K562 (cell line): ENCODE results near the gene HEXIM2. TPM values are rescaled to one million over a fixed set of nuclear protein-coding genes. Genes with fewer than 3 reads are reported as not detected.

ENCODE experiments used
- ATF1 ChIP-seq, 2 experiments: fragments of 450-650 bp in 1 of 2; IDR thresholded peaks; 2 replicates each; pipeline ENCODE4 v1.6.1; 2016; ENCODE audit warnings: missing compliant biosample characterization in 1 of 2, missing genetic modification characterization in 1 of 2
- E4F1 ChIP-seq: fragments of 250-450 bp; sonication (Bioruptor Pico); IDR thresholded peaks from 2 replicates; pipeline ENCODE4 v1.5.0; 2021; ENCODE audit warnings: mild to moderate bottlenecking, borderline replicate concordance
- EHMT2 ChIP-seq: fragments of 450-650 bp; IDR thresholded peaks from 2 replicates; pipeline ENCODE4 v1.6.1; 2018; ENCODE audit warnings: antibody characterized with exemption
- ESRRA ChIP-seq: fragments of 450-650 bp; IDR thresholded peaks from 2 replicates; pipeline ENCODE4 v1.6.1; 2014; ENCODE audit warnings: low read depth, mild to moderate bottlenecking, moderate library complexity, borderline replicate concordance
- NR2C1 ChIP-seq, 2 experiments: fragments of 450-650 bp; IDR thresholded peaks; 2 replicates each; pipeline ENCODE4 v1.6.1; 2017; ENCODE audit warnings: mild to moderate bottlenecking in 2 of 2, antibody characterized with exemption in 1 of 2, inconsistent platforms in 1 of 2, missing compliant biosample characterization in 1 of 2, missing genetic modification characterization in 1 of 2
- POLR2A ChIP-seq: fragments of 450-650 bp; conservative IDR thresholded peaks from 2 replicates; pipeline ENCODE4 v1.6.1; 2016
- SIN3A ChIP-seq, 2 experiments: fragments of 150-350 bp in 1 of 2; IDR thresholded peaks; 2 replicates each; pipeline ENCODE4 v1.6.1; 2011 to 2016; ENCODE audit warnings: borderline replicate concordance in 2 of 2, low read depth in 2 of 2, low read length in 2 of 2, mild to moderate bottlenecking in 2 of 2, moderate library complexity in 2 of 2; ENCODE audit not compliant: control insufficient read depth in 1 of 2
- TCF7L2 ChIP-seq: fragments of 150-350 bp; IDR thresholded peaks from 2 replicates; pipeline ENCODE4 v1.6.1; 2016; ENCODE audit warnings: low read depth, mild to moderate bottlenecking, low read length, moderate library complexity
- TEAD4 ChIP-seq, 2 experiments: sonication (generic) in 1 of 2; formaldehyde crosslinking in 1 of 2; IDR thresholded peaks; 2 replicates each; pipeline versions ENCODE4 v1.6.1 to v1.8.0; 2012 to 2022; ENCODE audit warnings: borderline replicate concordance in 1 of 2, inconsistent platforms in 1 of 2, low read length in 1 of 2, mild to moderate bottlenecking in 1 of 2, missing genetic modification reagents in 1 of 2
- ZBED1 ChIP-seq: IDR thresholded peaks from 2 replicates; pipeline ENCODE4 v1.6.1; 2014
- ZNF282 ChIP-seq: sonication (generic); formaldehyde crosslinking; IDR thresholded peaks from 2 replicates; pipeline ENCODE4 v1.8.1; 2023; ENCODE audit warnings: missing genetic modification reagents
- ZNF347 ChIP-seq: fragments of 450-650 bp; formaldehyde crosslinking; IDR thresholded peaks from 2 replicates; pipeline ENCODE4 v1.4.0; 2020; ENCODE audit warnings: low read depth, mild to moderate bottlenecking, moderate library complexity
- ZNF449 ChIP-seq: fragments of 250-450 bp; sonication (Bioruptor Pico); IDR thresholded peaks from 2 replicates; pipeline ENCODE4 v1.8.0; 2022; ENCODE audit warnings: moderate library complexity, mild to moderate bottlenecking, inconsistent platforms
- polyA plus RNA-seq, 8 experiments: library from polyadenylated mRNA; depleted of rRNA in 4 of 8; stranded (reverse) in 5 of 8; unstranded in 3 of 8; fragments of >200 nt; fragmentation: Nextera tagmentation in 2 of 8; fragmentation: Illumina TruSeq in 1 of 8; extraction: Ambion mirVana in 2 of 8; extraction: Trizol in 1 of 8; gene quantifications; 2 replicates each; pipeline versions ENCODE4 v1.2.1 to v1.2.3, GENCODE V29; 2011 to 2014; ENCODE audit warnings: inconsistent platforms in 1 of 8, missing spikeins in 1 of 8
- total RNA-seq, 7 experiments: library from RNA; depleted of rRNA in 6 of 7; stranded (reverse); fragments of >200 nt in 6 of 7; fragmentation: Illumina TruSeq in 2 of 7; extraction: Trizol in 2 of 7; gene quantifications; 2 replicates each; pipeline versions ENCODE4 v1.2.1 to v1.2.3, GENCODE V29; 2011 to 2021; ENCODE audit warnings: low replicate concordance in 1 of 7
- TF ChIP-seq, protein P1 (sequence below), 2 experiments: fragments of 450-650 bp; conservative IDR thresholded peaks; 2 replicates each; pipeline ENCODE4 v1.6.1; 2017; ENCODE audit warnings: mild to moderate bottlenecking in 2 of 2, moderate library complexity in 2 of 2
- TF ChIP-seq, protein P2 (sequence below): sonication (generic); formaldehyde crosslinking; IDR thresholded peaks from 2 replicates; pipeline ENCODE4 v1.8.0; 2023; ENCODE audit warnings: mild to moderate bottlenecking, missing genetic modification reagents

Gene HEXIM2
- total and polyA plus RNA-seq, 9 of the 15 experiments (the other 6 are each of a cell fraction or from before 2014, with no cell fraction given): 0.69 to 3.4 (median 1.1) TPM; not detected in 2

GRCh38 chr17:45147581-45148182 is 14.0 kb upstream of the HEXIM2 start (continued):
- TF ChIP-seq TEAD4 (IDR thresholded peaks at IDR 0.05; ENCODE audit: low read length) (peak; percentile 64), TEAD4 (CRISPR knock-in tag; IDR thresholded peaks at IDR 0.05; ENCODE audit: borderline replicate concordance) (no peak), TCF7L2 (peak; percentile 88), SIN3A (IDR thresholded peaks at IDR 0.05; ENCODE audit: borderline replicate concordance in 2 of 2, control insufficient read depth in 1 of 2, low read depth in 2 of 2, low read length in 2 of 2) (no peak), E4F1 (CRISPR knock-in tag) (peak; percentile 73; the same call in 1 of the 2 replicates), EHMT2 (no peak), ZBED1 (peak; percentile 70; the same call in 1 of the 2 replicates), ZNF347 (CRISPR knock-in tag) (0 out of 2 replicates have a peak, but pooled peaks have one; percentile 27), ESRRA (no peak), NR2C1 (IDR thresholded peaks at IDR 0.05) (peak; percentile 62; the same call in 1 of the 2 replicates), NR2C1 (tag; IDR thresholded peaks at IDR 0.05) (no peak), ZNF282 (CRISPR knock-in tag) (no peak), POLR2A (no peak), ZNF449 (CRISPR knock-in tag) (no peak), ATF1 (CRISPR knock-in tag; IDR thresholded peaks at IDR 0.05) (no peak), ATF1 (tag; IDR thresholded peaks at IDR 0.05) (no peak; the same call in 1 of the 2 replicates)
- TF ChIP-seq, protein P1, sequence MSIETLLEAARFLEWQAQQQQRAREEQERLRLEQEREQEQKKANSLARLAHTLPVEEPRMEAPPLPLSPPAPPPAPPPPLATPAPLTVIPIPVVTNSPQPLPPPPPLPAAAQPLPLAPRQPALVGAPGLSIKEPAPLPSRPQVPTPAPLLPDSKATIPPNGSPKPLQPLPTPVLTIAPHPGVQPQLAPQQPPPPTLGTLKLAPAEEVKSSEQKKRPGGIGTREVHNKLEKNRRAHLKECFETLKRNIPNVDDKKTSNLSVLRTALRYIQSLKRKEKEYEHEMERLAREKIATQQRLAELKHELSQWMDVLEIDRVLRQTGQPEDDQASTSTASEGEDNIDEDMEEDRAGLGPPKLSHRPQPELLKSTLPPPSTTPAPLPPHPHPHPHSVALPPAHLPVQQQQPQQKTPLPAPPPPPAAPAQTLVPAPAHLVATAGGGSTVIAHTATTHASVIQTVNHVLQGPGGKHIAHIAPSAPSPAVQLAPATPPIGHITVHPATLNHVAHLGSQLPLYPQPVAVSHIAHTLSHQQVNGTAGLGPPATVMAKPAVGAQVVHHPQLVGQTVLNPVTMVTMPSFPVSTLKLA (conservative IDR thresholded peaks at IDR 0.05): peak; percentile 90 to 95
- TF ChIP-seq, protein P2, sequence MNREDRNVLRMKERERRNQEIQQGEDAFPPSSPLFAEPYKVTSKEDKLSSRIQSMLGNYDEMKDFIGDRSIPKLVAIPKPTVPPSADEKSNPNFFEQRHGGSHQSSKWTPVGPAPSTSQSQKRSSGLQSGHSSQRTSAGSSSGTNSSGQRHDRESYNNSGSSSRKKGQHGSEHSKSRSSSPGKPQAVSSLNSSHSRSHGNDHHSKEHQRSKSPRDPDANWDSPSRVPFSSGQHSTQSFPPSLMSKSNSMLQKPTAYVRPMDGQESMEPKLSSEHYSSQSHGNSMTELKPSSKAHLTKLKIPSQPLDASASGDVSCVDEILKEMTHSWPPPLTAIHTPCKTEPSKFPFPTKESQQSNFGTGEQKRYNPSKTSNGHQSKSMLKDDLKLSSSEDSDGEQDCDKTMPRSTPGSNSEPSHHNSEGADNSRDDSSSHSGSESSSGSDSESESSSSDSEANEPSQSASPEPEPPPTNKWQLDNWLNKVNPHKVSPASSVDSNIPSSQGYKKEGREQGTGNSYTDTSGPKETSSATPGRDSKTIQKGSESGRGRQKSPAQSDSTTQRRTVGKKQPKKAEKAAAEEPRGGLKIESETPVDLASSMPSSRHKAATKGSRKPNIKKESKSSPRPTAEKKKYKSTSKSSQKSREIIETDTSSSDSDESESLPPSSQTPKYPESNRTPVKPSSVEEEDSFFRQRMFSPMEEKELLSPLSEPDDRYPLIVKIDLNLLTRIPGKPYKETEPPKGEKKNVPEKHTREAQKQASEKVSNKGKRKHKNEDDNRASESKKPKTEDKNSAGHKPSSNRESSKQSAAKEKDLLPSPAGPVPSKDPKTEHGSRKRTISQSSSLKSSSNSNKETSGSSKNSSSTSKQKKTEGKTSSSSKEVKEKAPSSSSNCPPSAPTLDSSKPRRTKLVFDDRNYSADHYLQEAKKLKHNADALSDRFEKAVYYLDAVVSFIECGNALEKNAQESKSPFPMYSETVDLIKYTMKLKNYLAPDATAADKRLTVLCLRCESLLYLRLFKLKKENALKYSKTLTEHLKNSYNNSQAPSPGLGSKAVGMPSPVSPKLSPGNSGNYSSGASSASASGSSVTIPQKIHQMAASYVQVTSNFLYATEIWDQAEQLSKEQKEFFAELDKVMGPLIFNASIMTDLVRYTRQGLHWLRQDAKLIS: no peak
